HepG2 (cell line): Measurements from ENCODE around the gene LIN7A. TPM values are rescaled to one million over a fixed set of nuclear protein-coding genes. Genes with fewer than 3 reads are reported as not detected.

Experiments used
- ATAC-seq: fragments of 200-7000 bp; cut with Tn5 transposase; 3 replicates; pipeline ENCODE4 v1.9.1; 2020; ENCODE audit warnings: mild to moderate bottlenecking, moderate library complexity
- BruUV-seq: library from RNA; stranded (reverse); fragments of 400-500 nt; replicated peaks from 2 replicates; lab custom pipeline; 2021; lab: Mats Ljungman, UMichigan
- CTCF ChIA-PET: fragments of 300-600 bp; formaldehyde crosslinking; extraction: SDS; loops from one replicate; lab custom pipeline; 2021; ENCODE audit warnings: low total read pairs, inconsistent platforms, low intra/inter-chr PET ratio; lab: Yijun Ruan, JAX
- POLR2A ChIA-PET: fragments of 350-600 bp; sonication (Branson Sonifier 250); formaldehyde crosslinking; loops from one replicate; lab custom pipeline; 2020; ENCODE audit warnings: antibody characterized with exemption, inconsistent platforms; lab: Yijun Ruan, JAX
- DNase-seq: peaks from one replicate; pipeline ENCODE4 v3.0.0-alpha.2; 2015; ENCODE audit warnings: low spot score
- FAIRE-seq: peaks from 3 replicates; lab custom pipeline; 2011; peaks lifted over from hg19 to GRCh38; lab: Jason Lieb, UNC
- H2AFZ ChIP-seq: one replicate; pipeline ENCODE4 v1.6.1; 2011; ENCODE audit warnings: low read length, inconsistent platforms
- H3K27ac ChIP-seq: fragments of 300-600 bp; 3 replicates; pipeline ENCODE4 v1.8.0; 2011; ENCODE audit warnings: mixed run types, mild to moderate bottlenecking, mixed read lengths, low read length, inconsistent platforms; ENCODE audit not compliant: insufficient read depth; ENCODE audit errors: extremely low read length
- H3K27me3 ChIP-seq, 2 experiments: fragments of 200-600 bp in 1 of 2; 2 replicates in 1 of 2; 3 replicates in 1 of 2; pipeline versions ENCODE4 v1.6.0 to v1.8.0; 2011; ENCODE audit warnings: low read length in 2 of 2, mild to moderate bottlenecking in 2 of 2, moderate library complexity in 2 of 2, inconsistent platforms in 1 of 2; ENCODE audit not compliant: insufficient read depth in 2 of 2, control insufficient read depth in 1 of 2
- H3K36me3 ChIP-seq, 2 experiments: fragments of 200-600 bp in 1 of 2; replicated peaks in 1 of 2; 2 replicates in 1 of 2; 3 replicates in 1 of 2; pipeline versions ENCODE4 v1.5.1 to v1.8.0; 2011; ENCODE audit warnings: low read length in 2 of 2, inconsistent platforms in 1 of 2; ENCODE audit not compliant: insufficient read depth in 2 of 2, control insufficient read depth in 1 of 2
- H3K4me1 ChIP-seq: 2 replicates; pipeline ENCODE4 v1.5.1; 2012; ENCODE audit warnings: low read length, inconsistent platforms; ENCODE audit not compliant: insufficient read depth
- H3K4me2 ChIP-seq: 2 replicates; pipeline ENCODE4 v1.6.0; 2011; ENCODE audit warnings: low read depth, low read length, inconsistent platforms
- H3K4me3 ChIP-seq, 3 experiments: fragments of 200-600 bp in 1 of 3; sonication (generic), shearing (Covaris generic) in 1 of 3; replicated peaks in 1 of 3; 2 replicates each; pipeline ENCODE4 v1.5.1; 2011 to 2016; ENCODE audit warnings: low read length in 3 of 3, inconsistent platforms in 2 of 3, low read depth in 2 of 3, mild to moderate bottlenecking in 2 of 3, control low read depth in 1 of 3, mixed read lengths in 1 of 3; ENCODE audit not compliant: insufficient read depth in 1 of 3
- H3K79me2 ChIP-seq: one replicate; pipeline ENCODE4 v1.6.1; 2011; ENCODE audit warnings: low read length, inconsistent platforms; ENCODE audit not compliant: insufficient read depth
- H3K9ac ChIP-seq: 2 replicates; pipeline ENCODE4 v1.6.0; 2011; ENCODE audit warnings: mild to moderate bottlenecking, low read depth, low read length, inconsistent platforms; ENCODE audit not compliant: insufficient read depth
- H3K9me3 ChIP-seq: 2 replicates; pipeline ENCODE4 v1.5.1; 2012; ENCODE audit warnings: mild to moderate bottlenecking, low read length
- H4K20me1 ChIP-seq: 2 replicates; pipeline ENCODE4 v1.6.0; 2011; ENCODE audit warnings: inconsistent platforms, mild to moderate bottlenecking, low read length, moderate library complexity; ENCODE audit not compliant: insufficient read depth
- EP300 ChIP-seq, 3 experiments: sonication (generic) in 1 of 3; formaldehyde crosslinking in 1 of 3; IDR thresholded peaks; 2 replicates each; pipeline versions ENCODE4 v1.5.1 to v1.6.1; 2011 to 2020; ENCODE audit warnings: low read depth in 2 of 3, low read length in 2 of 3, borderline replicate concordance in 1 of 3, improper control_type of control experiment in 1 of 3, mild to moderate bottlenecking in 1 of 3, missing genetic modification reagents in 1 of 3, moderate library complexity in 1 of 3
- FOXA1 ChIP-seq, 2 experiments: fragments of 450-650 bp in 1 of 2; sonication (generic) in 1 of 2; formaldehyde crosslinking in 1 of 2; IDR thresholded peaks; 2 replicates each; pipeline versions ENCODE4 v1.4.0 to v1.6.1; 2016 to 2020; ENCODE audit warnings: missing genetic modification reagents in 1 of 2
- FOXK2 ChIP-seq: fragments of 450-650 bp; IDR thresholded peaks from 2 replicates; pipeline ENCODE4 v1.6.1; 2016
- RARA ChIP-seq: IDR thresholded peaks from 2 replicates; pipeline ENCODE4 v1.6.1; 2016; ENCODE audit warnings: missing genetic modification reagents, missing compliant biosample characterization
- SAP130 ChIP-seq: IDR thresholded peaks from 2 replicates; pipeline ENCODE4 v1.6.1; 2016; ENCODE audit warnings: low read depth
- SMARCC2 ChIP-seq: fragments of 450-650 bp; IDR thresholded peaks from 2 replicates; pipeline ENCODE4 v1.6.1; 2017; ENCODE audit warnings: antibody characterized with exemption, mild to moderate bottlenecking
- SOX6 ChIP-seq, 2 experiments: fragments of 450-650 bp in 1 of 2; sonication (generic) in 1 of 2; formaldehyde crosslinking in 1 of 2; IDR thresholded peaks; 2 replicates each; pipeline versions ENCODE4 v1.4.0 to v1.6.1; 2017 to 2020; ENCODE audit warnings: antibody characterized with exemption in 1 of 2, mild to moderate bottlenecking in 1 of 2, missing genetic modification reagents in 1 of 2
- ZBTB7A ChIP-seq: sonication (generic); formaldehyde crosslinking; IDR thresholded peaks from 2 replicates; pipeline ENCODE4 v1.8.0; 2022; ENCODE audit warnings: mild to moderate bottlenecking, missing genetic modification reagents
- ZNF121 ChIP-seq: sonication (generic); formaldehyde crosslinking; IDR thresholded peaks from 2 replicates; pipeline ENCODE4 v1.5.0; 2020; ENCODE audit warnings: mild to moderate bottlenecking, missing genetic modification reagents
- WGBS: methylation state at CpG from one replicate; pipeline ENCODE4 v1.1.6; 2017; ENCODE audit warnings: low lambda C conversion rate; 5-methylcytosine and 5-hydroxymethylcytosine counted together
- in situ Hi-C: cut with HindIII; loops from 2 replicates; pipeline ENCODE4 v1.10.0; 2017; ENCODE audit warnings: low pct_unique_long_range_greater_than_20kb; ENCODE audit not compliant: extremely low pct_ligation_motif_present
- intact Hi-C: fragments of 100-400 bp; cut with micrococcal nuclease; formaldehyde crosslinking; loops from one replicate; pipeline ENCODE4 v1.10.0; 2022; ENCODE audit not compliant: unreplicated experiment
- polyA plus RNA-seq, 8 experiments: library from polyadenylated mRNA; depleted of rRNA in 3 of 8; stranded (reverse) in 7 of 8; unstranded in 1 of 8; fragments of >200 nt; fragmentation: Illumina TruSeq in 4 of 8; extraction: Trizol in 4 of 8; gene quantifications; 2 replicates each; pipeline versions ENCODE4 v1.2.1 to v1.2.3, GENCODE V29; 2011 to 2016; ENCODE audit warnings: low read depth in 4 of 8, missing spikeins in 1 of 8, mixed read lengths in 1 of 8; ENCODE audit not compliant: insufficient read depth in 1 of 8
- total RNA-seq, 5 experiments: library from RNA; depleted of rRNA; stranded (reverse); fragments of >200 nt; fragmentation: Illumina TruSeq; extraction: Trizol; gene quantifications; 2 replicates each; pipeline ENCODE4 v1.2.3, GENCODE V29; 2016; ENCODE audit warnings: low read depth in 1 of 5
- TF ChIP-seq, protein P1 (sequence below): IDR thresholded peaks from 2 replicates; pipeline ENCODE4 v1.4.0; 2020; ENCODE audit warnings: mild to moderate bottlenecking, missing genetic modification reagents
- TF ChIP-seq, protein P2 (sequence below): sonication (generic); formaldehyde crosslinking; IDR thresholded peaks from 2 replicates; pipeline ENCODE4 v1.5.1; 2020; ENCODE audit warnings: mild to moderate bottlenecking, missing genetic modification reagents, borderline replicate concordance
- TF ChIP-seq, protein P3 (sequence below): sonication (generic); formaldehyde crosslinking; IDR thresholded peaks from 2 replicates; pipeline ENCODE4 v1.8.1; 2023; ENCODE audit warnings: mild to moderate bottlenecking, missing genetic modification reagents, borderline replicate concordance

LIN7A gene
- total and polyA plus RNA-seq, 2 of the 13 experiments (the other 11 are each of a cell fraction or from before 2014, with no cell fraction given), result 18.5 to 19.2 TPM

DNA sequence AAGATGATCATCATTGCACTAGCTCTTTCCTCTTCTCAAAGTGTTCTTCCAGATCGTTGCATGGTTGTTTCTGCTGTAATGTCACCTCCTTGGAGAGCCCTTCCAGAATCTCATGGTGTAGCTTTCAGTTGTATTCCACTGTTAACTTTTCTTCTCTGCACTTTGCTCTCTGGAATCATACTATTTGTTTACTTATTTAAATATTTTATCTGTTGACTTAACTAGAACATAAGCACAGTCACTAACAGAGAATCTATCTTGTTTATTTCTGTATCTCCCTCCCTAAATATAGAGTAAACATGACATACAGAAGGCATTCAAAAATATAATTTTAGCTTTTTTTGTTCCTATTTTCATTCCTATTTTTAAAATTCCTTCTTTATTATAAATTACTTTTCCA is 11.8 kb downstream of the LIN7A start:
- no peaks in the 10 kb centered on the region for H3K36me3 ChIP-seq
- POLR2A ChIA-PET, result interaction anchor here (5.2 kb wide), 1 partner anchor 11 kb away, joined by 58 read pairs; the partner anchor contains the start of gene LIN7A
- peak overlapping the region; percentile 52 for H3K9ac ChIP-seq
- FAIRE-seq (no peak), ATAC-seq (peak; percentile 91), DNase-seq (peak; percentile 75)
- no TSS peak for BruUV-seq
- no peak overlapping the region for H2AFZ ChIP-seq
- H3K27ac ChIP-seq, result peak overlapping the region; percentile 83
- H3K27me3 ChIP-seq, result no peaks in the 10 kb centered on the region
- no peaks in the 10 kb centered on the region for H4K20me1 ChIP-seq
- peaks cover 43% of the 10 kb centered on the region for H3K79me2 ChIP-seq
- peak overlapping the region; percentile 88 for H3K4me2 ChIP-seq
- no peaks in the 10 kb centered on the region for H3K9me3 ChIP-seq
- CTCF ChIA-PET, result no interaction called here
- intact Hi-C loops (loop anchor here (1.0 to 2.0 kb wide), 2 partner anchors 9 to 13 kb away; no protein-coding TSS in a partner anchor), in situ Hi-C loops (no loop called here)
- H3K4me1 ChIP-seq, result peaks cover 57% of the 10 kb centered on the region
- 0% methylated on average over 1 of the region's 1 CpG for WGBS
- peak overlapping the region in 1 of 3 experiments; percentile 59; a peak in 2 of 6 replicates for H3K4me3 ChIP-seq
- no peak for TF ChIP-seq SOX6 (IDR thresholded peaks at IDR 0.05)
- 0 out of 2 replicates have a peak, but pooled peaks have one; percentile 30 for TF ChIP-seq SOX6 (CRISPR knock-in tag; IDR thresholded peaks at IDR 0.05)
- peak; percentile 41; the same call in 1 of the 2 replicates for TF ChIP-seq SAP130 (CRISPR knock-in tag)
- TF ChIP-seq SMARCC2, result peak; percentile 7; the same call in 1 of the 2 replicates
- TF ChIP-seq, protein P1, sequence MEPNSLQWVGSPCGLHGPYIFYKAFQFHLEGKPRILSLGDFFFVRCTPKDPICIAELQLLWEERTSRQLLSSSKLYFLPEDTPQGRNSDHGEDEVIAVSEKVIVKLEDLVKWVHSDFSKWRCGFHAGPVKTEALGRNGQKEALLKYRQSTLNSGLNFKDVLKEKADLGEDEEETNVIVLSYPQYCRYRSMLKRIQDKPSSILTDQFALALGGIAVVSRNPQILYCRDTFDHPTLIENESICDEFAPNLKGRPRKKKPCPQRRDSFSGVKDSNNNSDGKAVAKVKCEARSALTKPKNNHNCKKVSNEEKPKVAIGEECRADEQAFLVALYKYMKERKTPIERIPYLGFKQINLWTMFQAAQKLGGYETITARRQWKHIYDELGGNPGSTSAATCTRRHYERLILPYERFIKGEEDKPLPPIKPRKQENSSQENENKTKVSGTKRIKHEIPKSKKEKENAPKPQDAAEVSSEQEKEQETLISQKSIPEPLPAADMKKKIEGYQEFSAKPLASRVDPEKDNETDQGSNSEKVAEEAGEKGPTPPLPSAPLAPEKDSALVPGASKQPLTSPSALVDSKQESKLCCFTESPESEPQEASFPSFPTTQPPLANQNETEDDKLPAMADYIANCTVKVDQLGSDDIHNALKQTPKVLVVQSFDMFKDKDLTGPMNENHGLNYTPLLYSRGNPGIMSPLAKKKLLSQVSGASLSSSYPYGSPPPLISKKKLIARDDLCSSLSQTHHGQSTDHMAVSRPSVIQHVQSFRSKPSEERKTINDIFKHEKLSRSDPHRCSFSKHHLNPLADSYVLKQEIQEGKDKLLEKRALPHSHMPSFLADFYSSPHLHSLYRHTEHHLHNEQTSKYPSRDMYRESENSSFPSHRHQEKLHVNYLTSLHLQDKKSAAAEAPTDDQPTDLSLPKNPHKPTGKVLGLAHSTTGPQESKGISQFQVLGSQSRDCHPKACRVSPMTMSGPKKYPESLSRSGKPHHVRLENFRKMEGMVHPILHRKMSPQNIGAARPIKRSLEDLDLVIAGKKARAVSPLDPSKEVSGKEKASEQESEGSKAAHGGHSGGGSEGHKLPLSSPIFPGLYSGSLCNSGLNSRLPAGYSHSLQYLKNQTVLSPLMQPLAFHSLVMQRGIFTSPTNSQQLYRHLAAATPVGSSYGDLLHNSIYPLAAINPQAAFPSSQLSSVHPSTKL (CRISPR knock-in tag), result peak; percentile 60
- TF ChIP-seq FOXA1 (IDR thresholded peaks at IDR 0.05), result peak; percentile 96
- TF ChIP-seq FOXA1 (CRISPR knock-in tag; IDR thresholded peaks at IDR 0.05), result peak; percentile 52; the same call in 1 of the 2 replicates
- peak; percentile 28; the same call in 1 of the 2 replicates for TF ChIP-seq RARA
- TF ChIP-seq EP300 (IDR thresholded peaks at IDR 0.05; ENCODE audit: low read depth in 2 of 2, low read length in 2 of 2), result peak in 1 of 2 experiments; percentile 75; a peak in 2 of 4 replicates
- no peak for TF ChIP-seq EP300 (CRISPR knock-in tag; IDR thresholded peaks at IDR 0.05; ENCODE audit: borderline replicate concordance)
- peak; percentile 48; the same call in 1 of the 2 replicates for TF ChIP-seq FOXK2
- TF ChIP-seq ZNF121 (CRISPR knock-in tag), result no peak
- no peak for TF ChIP-seq ZBTB7A (CRISPR knock-in tag)
- TF ChIP-seq, protein P2, sequence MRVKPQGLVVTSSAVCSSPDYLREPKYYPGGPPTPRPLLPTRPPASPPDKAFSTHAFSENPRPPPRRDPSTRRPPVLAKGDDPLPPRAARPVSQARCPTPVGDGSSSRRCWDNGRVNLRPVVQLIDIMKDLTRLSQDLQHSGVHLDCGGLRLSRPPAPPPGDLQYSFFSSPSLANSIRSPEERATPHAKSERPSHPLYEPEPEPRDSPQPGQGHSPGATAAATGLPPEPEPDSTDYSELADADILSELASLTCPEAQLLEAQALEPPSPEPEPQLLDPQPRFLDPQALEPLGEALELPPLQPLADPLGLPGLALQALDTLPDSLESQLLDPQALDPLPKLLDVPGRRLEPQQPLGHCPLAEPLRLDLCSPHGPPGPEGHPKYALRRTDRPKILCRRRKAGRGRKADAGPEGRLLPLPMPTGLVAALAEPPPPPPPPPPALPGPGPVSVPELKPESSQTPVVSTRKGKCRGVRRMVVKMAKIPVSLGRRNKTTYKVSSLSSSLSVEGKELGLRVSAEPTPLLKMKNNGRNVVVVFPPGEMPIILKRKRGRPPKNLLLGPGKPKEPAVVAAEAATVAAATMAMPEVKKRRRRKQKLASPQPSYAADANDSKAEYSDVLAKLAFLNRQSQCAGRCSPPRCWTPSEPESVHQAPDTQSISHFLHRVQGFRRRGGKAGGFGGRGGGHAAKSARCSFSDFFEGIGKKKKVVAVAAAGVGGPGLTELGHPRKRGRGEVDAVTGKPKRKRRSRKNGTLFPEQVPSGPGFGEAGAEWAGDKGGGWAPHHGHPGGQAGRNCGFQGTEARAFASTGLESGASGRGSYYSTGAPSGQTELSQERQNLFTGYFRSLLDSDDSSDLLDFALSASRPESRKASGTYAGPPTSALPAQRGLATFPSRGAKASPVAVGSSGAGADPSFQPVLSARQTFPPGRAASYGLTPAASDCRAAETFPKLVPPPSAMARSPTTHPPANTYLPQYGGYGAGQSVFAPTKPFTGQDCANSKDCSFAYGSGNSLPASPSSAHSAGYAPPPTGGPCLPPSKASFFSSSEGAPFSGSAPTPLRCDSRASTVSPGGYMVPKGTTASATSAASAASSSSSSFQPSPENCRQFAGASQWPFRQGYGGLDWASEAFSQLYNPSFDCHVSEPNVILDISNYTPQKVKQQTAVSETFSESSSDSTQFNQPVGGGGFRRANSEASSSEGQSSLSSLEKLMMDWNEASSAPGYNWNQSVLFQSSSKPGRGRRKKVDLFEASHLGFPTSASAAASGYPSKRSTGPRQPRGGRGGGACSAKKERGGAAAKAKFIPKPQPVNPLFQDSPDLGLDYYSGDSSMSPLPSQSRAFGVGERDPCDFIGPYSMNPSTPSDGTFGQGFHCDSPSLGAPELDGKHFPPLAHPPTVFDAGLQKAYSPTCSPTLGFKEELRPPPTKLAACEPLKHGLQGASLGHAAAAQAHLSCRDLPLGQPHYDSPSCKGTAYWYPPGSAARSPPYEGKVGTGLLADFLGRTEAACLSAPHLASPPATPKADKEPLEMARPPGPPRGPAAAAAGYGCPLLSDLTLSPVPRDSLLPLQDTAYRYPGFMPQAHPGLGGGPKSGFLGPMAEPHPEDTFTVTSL, result peak; percentile 26; the same call in 1 of the 2 replicates
- TF ChIP-seq, protein P3, sequence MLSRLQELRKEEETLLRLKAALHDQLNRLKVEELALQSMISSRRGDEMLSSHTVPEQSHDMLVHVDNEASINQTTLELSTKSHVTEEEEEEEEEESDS (CRISPR knock-in tag), result no peak
